ENCODE measurements around the gene PKD1L1.
"Not testable (repeated sequence)": the region's sequence is repeated elsewhere in the genome, so short reads cannot be mapped to it uniquely, and the experiment has no call there.

The PKD1L1 gene

GRCh38 chr7:47794016-47794415, 154.2 kb downstream of the PKD1L1 start:
- DNase-seq (ENCODE audit: low spot score), result no peak

- DNase-seq (ENCODE audit: low spot score), result not testable (repeated sequence)
Observed at GRCh38 chr7:47793186-47793585, 155.1 kb downstream of the PKD1L1 start.

GRCh38 chr7:47792521-47793121, 155.6 kb downstream of the PKD1L1 start:
- peak; percentile 49 for DNase-seq (ENCODE audit: low spot score)

- no peak for DNase-seq (ENCODE audit: low spot score)
Observed at GRCh38 chr7:47791682-47792081, 156.6 kb downstream of the PKD1L1 start.

GRCh38 chr7:47788083-47788482, 160.2 kb downstream of the PKD1L1 start:
- no peak for DNase-seq (ENCODE audit: low spot score)

- no peak for DNase-seq (ENCODE audit: low spot score)
Observed at GRCh38 chr7:47787249-47788069, 160.8 kb downstream of the PKD1L1 start.

- no peak for DNase-seq (ENCODE audit: low spot score)
Observed at GRCh38 chr7:47786557-47787248, 161.6 kb downstream of the PKD1L1 start.

- DNase-seq (ENCODE audit: low spot score), result no peak
Observed at GRCh38 chr7:47785923-47786556, 162.2 kb downstream of the PKD1L1 start.

GRCh38 chr7:47783456-47784223, 164.6 kb downstream of the PKD1L1 start:
- no peak for DNase-seq (ENCODE audit: low spot score)

- no peak for DNase-seq (ENCODE audit: low spot score)
Observed at GRCh38 chr7:47782792-47783191, 165.5 kb downstream of the PKD1L1 start.

- DNase-seq (ENCODE audit: low spot score), result no peak
Observed at GRCh38 chr7:47782022-47782421, 166.2 kb downstream of the PKD1L1 start.

GRCh38 chr7:47780555-47780954, 167.7 kb downstream of the PKD1L1 start:
- no peak for DNase-seq (ENCODE audit: low spot score)

GRCh38 chr7:47779341-47779771, 168.9 kb downstream of the PKD1L1 start:
- no peak for DNase-seq (ENCODE audit: low spot score)

GRCh38 chr7:47778153-47778661, 170.1 kb downstream of the PKD1L1 start:
- no peak for DNase-seq (ENCODE audit: low spot score)

GRCh38 chr7:47777531-47778152, 170.6 kb downstream of the PKD1L1 start:
- no peak for DNase-seq (ENCODE audit: low spot score)

GRCh38 chr7:47776335-47776734, 171.9 kb downstream of the PKD1L1 start:
- DNase-seq (ENCODE audit: low spot score), result no peak

- peak; percentile 38 for DNase-seq (ENCODE audit: low spot score)
Observed at GRCh38 chr7:47775238-47775637, 173.0 kb downstream of the PKD1L1 start.

- DNase-seq (ENCODE audit: low spot score), result no peak
Observed at GRCh38 chr7:47772492-47772891, 175.8 kb downstream of the PKD1L1 start.

- DNase-seq (ENCODE audit: low spot score), result no peak
Observed at GRCh38 chr7:47771990-47772360, 176.3 kb downstream of the PKD1L1 start.

- DNase-seq (ENCODE audit: low spot score), result no peak
Observed at GRCh38 chr7:47771336-47771989, 176.8 kb downstream of the PKD1L1 start.

GRCh38 chr7:47766126-47766525, 182.1 kb downstream of the PKD1L1 start:
- DNase-seq (ENCODE audit: low spot score), result no peak

Measured in NAMALWA (cell line).